Activated CD4-positive, alpha-beta T cell treated with anti-CD3 and anti-CD28 coated beads for 24 hours (primary cell): ENCODE measurements around the gene RAB15.

Source experiments
- DNase-seq, 2 donors: peaks; one replicate each; pipeline ENCODE4 v3.0.0-alpha.2; 2020; ENCODE audit warnings: low read depth in 2 of 2

Gene RAB15

GRCh38 chr14:64955297-64955696 lies 16.8 kb downstream of the RAB15 start:
- no peak for DNase-seq

GRCh38 chr14:64954491-64955240 lies 17.5 kb downstream of the RAB15 start:
- DNase-seq = no peak

DNA sequence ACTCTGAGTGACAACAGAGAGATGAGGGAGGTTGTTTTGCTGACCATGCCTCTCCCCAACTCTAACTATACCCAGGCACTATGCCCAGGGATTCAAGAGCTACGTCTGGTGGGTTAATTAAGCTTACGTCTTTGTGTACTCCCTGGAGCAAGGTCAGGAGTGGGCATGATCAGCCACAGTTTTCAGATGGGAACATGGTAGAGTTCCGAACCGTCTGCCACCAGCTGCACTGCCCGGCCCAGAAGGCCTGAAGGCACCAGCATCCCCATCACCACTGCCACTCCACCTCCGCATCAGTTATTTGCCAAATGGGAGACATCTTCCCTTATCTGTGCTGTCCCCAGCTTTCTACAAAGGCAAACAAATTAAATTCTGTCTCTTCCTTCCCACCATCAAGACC lies 18.5 kb downstream of the RAB15 start:
- DNase-seq = no peak

DNA sequence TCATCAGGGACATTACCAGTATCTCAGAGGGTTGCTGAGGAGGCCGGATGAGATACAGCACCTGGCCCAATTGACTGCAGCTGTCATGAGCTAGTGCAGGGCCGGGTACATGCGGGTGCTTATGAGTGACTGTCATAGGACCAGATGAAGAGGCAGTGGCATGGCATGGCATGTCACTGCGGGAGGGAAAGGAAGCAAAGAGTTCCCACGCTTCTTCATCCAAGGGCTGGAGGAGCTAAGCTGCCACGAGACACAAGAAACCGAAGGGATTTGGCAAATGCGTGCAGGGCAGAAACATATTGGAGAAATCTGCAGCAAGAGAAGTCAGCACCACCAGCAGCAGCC lies 18.9 kb downstream of the RAB15 start:
- DNase-seq = no peak

- DNase-seq = no peak
Measured at GRCh38 chr14:64952598-64953309, 19.4 kb downstream of the RAB15 start.

GRCh38 chr14:64951724-64952123 lies 20.4 kb downstream of the RAB15 start:
- DNase-seq = no peak

DNA sequence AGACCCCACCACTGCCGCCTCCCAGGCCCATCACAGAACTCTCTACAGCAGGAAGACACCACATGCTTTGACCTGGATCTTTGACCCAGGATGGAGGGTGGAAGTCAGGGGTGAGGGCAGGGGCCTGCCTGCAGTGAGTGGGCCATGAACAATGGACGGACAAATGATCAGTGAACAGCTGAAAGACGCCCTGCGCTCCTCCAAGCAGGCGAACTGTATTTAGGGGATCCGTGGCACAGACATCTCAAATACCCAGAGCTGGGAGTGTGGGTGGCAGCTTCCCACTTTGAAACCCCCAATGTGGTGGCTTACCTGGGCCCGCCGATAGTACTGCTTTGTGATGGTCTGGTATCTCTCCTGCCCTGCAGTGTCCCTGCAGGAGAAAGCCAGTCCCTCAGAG lies 20.8 kb downstream of the RAB15 start:
- DNase-seq = no peak

DNA sequence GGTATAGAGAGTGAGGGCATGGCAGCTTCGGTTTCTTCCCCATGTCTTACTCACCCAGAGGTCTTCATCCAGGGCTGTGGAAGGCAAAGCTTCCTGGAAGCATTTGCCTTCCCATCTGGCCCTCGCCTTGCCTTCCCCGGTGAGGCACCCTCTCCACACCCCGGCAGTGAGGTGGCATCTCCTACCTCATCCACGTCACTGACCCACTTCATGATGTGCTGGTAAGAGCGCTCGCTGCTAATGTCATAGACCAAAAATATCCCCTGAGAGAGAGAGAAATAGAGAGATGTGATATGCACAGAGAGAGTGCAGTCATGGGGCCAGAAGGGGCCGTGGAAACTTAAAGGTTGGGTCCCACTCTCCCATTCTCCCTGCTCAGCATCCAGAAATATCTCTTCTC lies 21.2 kb downstream of the RAB15 start:
- DNase-seq = no peak

GRCh38 chr14:64948612-64949210 lies 23.4 kb downstream of the RAB15 start:
- DNase-seq = no peak

DNA sequence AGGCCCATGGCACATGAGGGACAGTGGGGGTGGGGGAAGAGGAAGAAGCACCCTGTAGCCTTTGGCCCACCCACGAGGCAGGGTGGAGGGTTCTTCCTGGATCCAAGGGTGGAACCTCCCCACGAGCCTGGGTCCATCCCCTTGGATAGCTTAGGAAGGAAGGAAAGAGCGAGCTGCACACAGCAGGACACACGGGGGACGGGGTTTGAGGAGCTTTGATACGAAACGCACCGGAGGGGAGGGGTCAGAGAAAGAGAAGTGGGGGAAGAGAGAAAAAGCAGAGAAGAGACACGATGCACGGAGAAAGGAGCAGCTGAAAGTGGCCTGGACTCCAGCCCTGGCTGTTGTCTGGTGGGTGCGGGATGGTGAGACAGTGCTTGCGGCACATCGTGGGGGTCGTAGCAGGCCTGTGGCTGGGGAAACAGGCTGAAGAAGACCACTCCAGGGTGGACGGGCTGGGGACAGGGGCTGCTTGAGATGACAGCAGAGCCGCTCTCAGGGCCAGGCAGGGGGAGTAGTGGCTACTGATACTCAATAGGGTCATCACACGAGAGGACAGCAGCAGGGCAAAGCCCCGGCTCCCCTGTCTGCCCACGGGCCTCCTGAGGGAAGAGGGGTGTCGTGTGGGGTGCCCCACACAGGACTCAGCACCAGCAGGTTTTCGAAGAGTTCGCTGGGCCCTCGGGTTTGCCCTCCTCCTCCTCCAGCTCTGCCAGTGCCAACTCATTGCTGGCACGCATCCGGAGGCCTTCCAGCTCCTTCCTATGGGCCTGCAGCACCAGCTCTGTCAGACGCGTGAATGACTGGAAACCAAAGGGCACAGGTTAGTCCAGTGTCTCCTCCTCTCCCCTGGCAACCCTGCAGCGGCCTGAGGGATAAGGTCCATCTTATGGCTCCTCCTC lies 24.2 kb downstream of the RAB15 start:
- DNase-seq = no peak

GRCh38 chr14:64946310-64947045 lies 25.7 kb downstream of the RAB15 start:
- DNase-seq = no peak

DNA sequence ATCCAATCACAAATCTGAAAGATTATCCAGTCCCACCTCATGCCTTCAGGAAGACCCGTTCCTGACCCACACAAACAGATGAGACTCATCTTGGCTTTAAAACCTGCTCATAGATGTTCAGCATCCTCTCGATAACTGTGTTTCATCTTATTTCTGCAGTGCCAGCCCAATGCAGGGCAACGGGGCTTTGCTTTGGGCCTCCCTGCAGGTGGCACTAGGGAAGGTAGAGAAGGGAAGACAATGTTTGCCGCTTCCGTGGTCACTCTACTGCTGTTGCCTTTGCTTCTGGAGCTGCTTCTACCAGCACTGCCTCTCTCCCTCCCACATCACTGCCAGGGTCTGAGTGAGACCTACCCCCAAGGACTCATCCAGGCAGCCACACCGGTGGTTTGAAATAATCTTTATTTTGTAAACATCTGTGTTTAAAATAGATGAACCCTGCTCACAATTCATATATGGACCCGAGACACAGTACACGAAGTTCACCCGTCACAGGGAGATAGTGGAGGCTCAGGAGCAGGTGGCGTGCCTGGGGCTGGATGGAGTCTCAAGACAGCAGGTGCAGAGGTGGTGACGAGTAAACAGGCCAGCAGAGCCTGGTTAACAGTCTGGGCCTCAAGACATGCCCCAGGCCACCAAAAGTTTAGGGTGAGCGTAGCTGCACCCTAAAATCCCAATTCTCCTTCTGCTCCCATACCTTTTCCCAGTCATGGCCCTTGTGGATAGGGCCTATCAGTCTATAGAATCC lies 26.5 kb downstream of the RAB15 start:
- DNase-seq = no peak

DNA sequence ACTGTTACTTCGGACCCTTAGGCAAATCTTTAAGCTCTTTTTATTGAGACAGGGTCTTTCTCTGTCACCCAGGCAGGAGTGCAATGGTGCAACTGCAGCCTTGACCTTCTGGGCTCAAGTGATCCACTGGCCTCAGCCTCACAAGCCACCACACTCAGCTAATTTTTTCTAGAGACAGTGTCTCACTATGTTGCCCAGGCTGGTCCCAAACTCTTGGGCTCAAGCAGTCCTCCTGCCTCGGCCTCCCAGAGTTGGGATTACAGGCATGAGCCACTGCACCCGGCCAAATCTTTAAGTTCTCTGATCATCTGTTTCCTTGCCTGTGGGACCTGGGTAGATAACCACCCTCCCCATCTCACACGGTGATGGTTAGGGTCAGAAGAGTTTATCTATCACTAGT lies 27.3 kb downstream of the RAB15 start:
- no peak for DNase-seq

DNA sequence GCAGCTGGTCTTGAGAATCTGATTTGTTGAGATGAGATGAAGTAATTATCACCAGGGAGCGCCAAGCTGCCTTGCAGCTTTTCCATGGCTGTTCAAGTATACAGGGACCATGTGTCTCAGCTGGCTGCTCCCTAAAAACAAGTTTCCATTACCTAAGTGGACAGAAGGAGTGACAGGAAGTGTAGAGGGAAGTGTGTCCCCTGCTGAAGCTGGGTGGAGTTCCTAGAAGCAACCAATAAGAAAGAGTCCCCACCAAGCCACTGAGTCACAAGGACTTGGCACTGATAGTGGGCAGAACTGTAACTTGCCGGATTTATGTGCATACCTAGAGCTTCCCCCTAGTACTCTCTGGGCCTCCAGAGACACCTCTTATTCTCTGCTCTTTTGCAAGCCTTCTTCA lies 28.1 kb downstream of the RAB15 start:
- DNase-seq = no peak

DNA sequence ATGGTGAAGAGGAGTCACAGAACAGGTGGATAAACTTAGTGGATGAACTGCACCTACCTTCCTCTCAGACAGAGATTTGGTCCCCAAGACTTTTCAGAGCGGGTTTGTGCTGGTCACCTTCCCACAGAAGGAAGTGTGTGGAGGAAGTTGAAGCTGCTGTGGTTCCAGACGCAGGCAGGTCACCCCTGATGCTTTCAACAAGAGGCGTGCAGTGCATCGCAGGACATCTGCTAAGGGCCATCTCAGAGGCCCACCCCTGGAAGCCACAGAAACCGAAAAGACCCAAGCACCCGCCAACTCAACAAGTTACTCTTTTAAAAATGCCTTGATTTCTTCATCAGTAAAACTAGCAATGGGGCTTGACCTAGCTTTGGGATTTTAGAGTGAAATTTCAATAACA lies 28.6 kb downstream of the RAB15 start:
- no peak for DNase-seq

GRCh38 chr14:64942531-64943111 lies 29.5 kb downstream of the RAB15 start, which contains the start of gene GPX2:
Gene GPX2 (minus strand): TSS chr14:64942745. CDS start chr14:64942726, 19 bp downstream.
- no peak for DNase-seq

DNA sequence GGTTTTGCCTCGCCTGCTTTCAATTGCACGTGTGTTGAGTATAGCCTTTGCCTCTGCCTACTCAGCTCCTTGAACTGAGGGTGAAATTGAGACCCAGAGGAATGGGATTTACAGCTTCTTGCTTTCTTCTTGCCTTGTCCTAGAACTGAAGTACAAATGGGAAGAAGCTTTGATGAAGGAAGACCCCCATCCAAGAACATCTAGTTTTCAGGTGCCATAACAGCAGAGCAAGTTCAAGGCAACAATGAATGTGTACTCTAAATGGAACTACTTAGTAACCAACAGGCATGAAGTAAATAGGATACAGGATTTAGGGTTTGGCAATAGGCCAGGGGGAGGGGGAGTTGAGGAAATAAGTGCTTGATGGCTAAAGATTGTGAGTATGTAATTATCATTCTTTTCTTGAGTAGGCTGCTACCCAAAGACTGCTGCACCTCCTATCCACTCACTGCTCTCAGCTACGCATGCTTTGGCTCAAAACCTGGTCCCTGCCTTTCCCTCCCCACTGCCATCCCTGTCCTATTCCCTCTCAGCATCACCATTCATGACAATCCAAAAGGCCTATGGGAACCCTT lies 31.7 kb downstream of the RAB15 start:
- DNase-seq = no peak

GRCh38 chr14:64939817-64940190 lies 32.3 kb downstream of the RAB15 start:
- DNase-seq = no peak

- no peak for DNase-seq
Measured at GRCh38 chr14:64938972-64939816, 32.9 kb downstream of the RAB15 start.
